Hepatocyte (in vitro differentiated cells): ENCODE measurements around the gene RGN. TPM values are rescaled to one million over a fixed set of nuclear protein-coding genes. Genes with fewer than 3 reads are reported as not detected.
"Not testable (repeated sequence)": the region's sequence is repeated elsewhere in the genome, so short reads cannot be mapped to it uniquely, and the experiment has no call there.

Experiments
- DNase-seq: peaks from one replicate; pipeline ENCODE4 v3.0.0-alpha.2; 2016; ENCODE audit warnings: low spot score
- H2AFZ ChIP-seq: fragments of 200-600 bp; sonication (generic); 2 replicates; pipeline ENCODE4 v1.6.0; 2016; ENCODE audit warnings: antibody characterized with exemption, mild to moderate bottlenecking
- H3K27ac ChIP-seq: fragments of 200-600 bp; sonication (generic); 2 replicates; pipeline ENCODE4 v1.5.1; 2016; ENCODE audit warnings: mild to moderate bottlenecking
- H3K27me3 ChIP-seq: fragments of 200-600 bp; sonication (generic); 2 replicates; pipeline ENCODE4 v1.6.1; 2016
- H3K36me3 ChIP-seq: fragments of 200-600 bp; sonication (generic); replicated peaks from 2 replicates; pipeline ENCODE4 v1.5.1; 2016; ENCODE audit warnings: low read depth; ENCODE audit not compliant: insufficient read depth
- H3K4me1 ChIP-seq: fragments of 200-600 bp; sonication (generic); 2 replicates; pipeline ENCODE4 v1.5.1; 2016; ENCODE audit warnings: mild to moderate bottlenecking, moderate library complexity; ENCODE audit not compliant: insufficient read depth
- H3K4me2 ChIP-seq: fragments of 200-600 bp; sonication (generic); 2 replicates; pipeline ENCODE4 v1.6.0; 2016
- H3K4me3 ChIP-seq: fragments of 200-600 bp; sonication (generic); 2 replicates; pipeline ENCODE4 v1.5.1; 2016; ENCODE audit warnings: mild to moderate bottlenecking
- H3K79me2 ChIP-seq: fragments of 200-600 bp; sonication (generic); 2 replicates; pipeline ENCODE4 v1.6.0; 2017; ENCODE audit warnings: mild to moderate bottlenecking
- H3K9me2 ChIP-seq: fragments of 200-600 bp; sonication (generic); replicated peaks from 2 replicates; pipeline ENCODE4 v1.6.0; 2017; ENCODE audit warnings: mild to moderate bottlenecking; ENCODE audit not compliant: insufficient read depth
- H3K9me3 ChIP-seq: fragments of 200-600 bp; sonication (generic); 2 replicates; pipeline ENCODE4 v1.5.1; 2016; ENCODE audit warnings: low read depth, mild to moderate bottlenecking
- H4K20me1 ChIP-seq: fragments of 200-600 bp; sonication (generic); 2 replicates; pipeline ENCODE4 v1.6.0; 2016; ENCODE audit warnings: mild to moderate bottlenecking; ENCODE audit not compliant: insufficient read depth, poor library complexity, severe bottlenecking
- EZH2 ChIP-seq: fragments of 200-600 bp; sonication (generic); IDR thresholded peaks from 2 replicates; pipeline ENCODE4 v1.6.1; 2016; ENCODE audit warnings: antibody characterized with exemption, mild to moderate bottlenecking, borderline replicate concordance
- EZH2phosphoT487 ChIP-seq: fragments of 200-600 bp; sonication (generic); IDR thresholded peaks from one replicate; pipeline ENCODE4 v1.6.1; 2018; ENCODE audit warnings: antibody characterized with exemption, mild to moderate bottlenecking, low read depth, moderate library complexity; ENCODE audit not compliant: unreplicated experiment, severe bottlenecking
- WGBS: methylation state at CpG from one replicate; pipeline ENCODE4 v1.1.6; 2016; ENCODE audit warnings: low lambda C conversion rate; ENCODE audit errors: missing lambda C conversion rate; 5-methylcytosine and 5-hydroxymethylcytosine counted together
- polyA plus RNA-seq: library from polyadenylated mRNA; unstranded; fragments of >200 nt; fragmentation: Nextera tagmentation; extraction: Ambion mirVana; gene quantifications from 2 replicates; pipeline ENCODE4 v1.2.1, GENCODE V29; 2016
- total RNA-seq: library from RNA; depleted of rRNA; stranded (reverse); fragments of >200 nt; gene quantifications from 2 replicates; pipeline ENCODE4 v1.2.3, GENCODE V29; 2014
- TF ChIP-seq, protein P1 (sequence below): fragments of 200-600 bp; sonication (generic); IDR thresholded peaks from 2 replicates; pipeline ENCODE4 v1.5.1; 2016; ENCODE audit warnings: antibody characterized with exemption, mild to moderate bottlenecking; ENCODE audit not compliant: poor library complexity

The RGN gene
- total and polyA plus RNA-seq, 2 experiments from 2014 or later, result 108 to 111 TPM

DNA sequence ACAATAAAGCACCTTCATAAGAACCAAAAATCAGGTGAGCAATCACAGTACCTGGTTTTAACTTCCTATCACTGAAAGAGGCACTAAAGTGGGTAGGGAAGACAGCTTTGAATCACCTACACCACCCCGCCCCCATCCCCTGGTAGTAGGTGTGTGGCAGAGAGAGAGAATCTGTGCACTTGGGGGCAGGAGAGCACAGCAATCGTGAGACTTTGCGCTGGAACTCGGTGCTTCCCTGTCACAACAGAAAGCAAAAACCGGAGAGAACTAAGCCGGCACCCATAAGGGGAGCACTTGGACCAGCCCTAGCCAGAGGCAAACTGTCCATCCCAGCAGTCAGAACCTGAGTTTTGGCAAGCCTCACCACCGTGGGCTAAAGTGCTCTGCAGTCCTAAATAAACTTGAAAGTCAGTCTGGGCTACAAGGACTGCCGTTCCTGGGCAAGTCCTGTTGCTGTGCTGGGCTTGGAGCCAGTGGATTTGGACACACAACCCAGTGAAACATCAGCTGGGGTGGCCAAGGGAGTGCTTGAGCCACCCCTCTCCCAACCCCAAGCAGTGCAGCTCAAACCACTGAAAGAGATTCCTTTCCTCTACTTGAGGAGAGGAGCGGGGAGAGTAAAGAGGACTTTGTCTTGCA lies 34.2 kb downstream of the RGN start:
- Histone ChIP-seq H3K9me3 (no peaks in the 10 kb centered on the region), H4K20me1 (no peaks in the 10 kb centered on the region), H3K4me2 (no peak overlapping the region), H3K27ac (no peak overlapping the region), H3K27me3 (no peaks in the 10 kb centered on the region), H3K9me2 (no peaks in the 10 kb centered on the region), H3K4me3 (no peak overlapping the region), H3K79me2 (no peaks in the 10 kb centered on the region), H2AFZ (no peak overlapping the region), H3K36me3 (no peaks in the 10 kb centered on the region), H3K4me1 (no peaks in the 10 kb centered on the region)
- TF ChIP-seq, protein P1, sequence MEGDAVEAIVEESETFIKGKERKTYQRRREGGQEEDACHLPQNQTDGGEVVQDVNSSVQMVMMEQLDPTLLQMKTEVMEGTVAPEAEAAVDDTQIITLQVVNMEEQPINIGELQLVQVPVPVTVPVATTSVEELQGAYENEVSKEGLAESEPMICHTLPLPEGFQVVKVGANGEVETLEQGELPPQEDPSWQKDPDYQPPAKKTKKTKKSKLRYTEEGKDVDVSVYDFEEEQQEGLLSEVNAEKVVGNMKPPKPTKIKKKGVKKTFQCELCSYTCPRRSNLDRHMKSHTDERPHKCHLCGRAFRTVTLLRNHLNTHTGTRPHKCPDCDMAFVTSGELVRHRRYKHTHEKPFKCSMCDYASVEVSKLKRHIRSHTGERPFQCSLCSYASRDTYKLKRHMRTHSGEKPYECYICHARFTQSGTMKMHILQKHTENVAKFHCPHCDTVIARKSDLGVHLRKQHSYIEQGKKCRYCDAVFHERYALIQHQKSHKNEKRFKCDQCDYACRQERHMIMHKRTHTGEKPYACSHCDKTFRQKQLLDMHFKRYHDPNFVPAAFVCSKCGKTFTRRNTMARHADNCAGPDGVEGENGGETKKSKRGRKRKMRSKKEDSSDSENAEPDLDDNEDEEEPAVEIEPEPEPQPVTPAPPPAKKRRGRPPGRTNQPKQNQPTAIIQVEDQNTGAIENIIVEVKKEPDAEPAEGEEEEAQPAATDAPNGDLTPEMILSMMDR, result no peak
- TF ChIP-seq EZH2phosphoT487 (no peak), EZH2 (no peak)
- no peak for DNase-seq
- WGBS, result 72% methylated on average over 9 of the region's 9 CpGs

DNA sequence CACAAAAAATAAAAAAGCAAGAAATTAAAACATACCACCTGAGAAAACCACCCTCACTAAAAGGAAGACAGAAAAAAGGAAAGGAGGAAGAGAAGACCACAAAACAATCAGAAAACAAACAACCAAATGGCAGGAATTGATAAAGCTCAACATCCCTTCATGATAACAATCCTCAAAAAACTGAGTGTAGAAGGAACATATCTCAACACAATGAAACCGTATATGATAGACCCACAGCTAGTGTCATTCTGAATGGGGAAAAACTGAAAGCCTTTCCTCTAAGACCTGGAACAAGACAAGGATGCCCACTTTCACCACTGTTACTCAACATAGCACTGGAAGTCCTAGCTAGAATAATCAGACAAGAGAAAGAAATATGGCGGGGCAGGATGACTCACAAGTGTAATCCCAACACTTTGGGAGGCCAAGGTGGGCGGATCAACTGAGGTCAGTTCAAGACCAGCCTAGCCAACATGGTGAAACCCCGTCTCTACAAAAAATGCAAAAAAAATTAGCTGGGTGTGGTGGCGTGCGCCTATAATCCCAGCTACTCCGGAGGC lies 38.4 kb downstream of the RGN start:
- WGBS, result 90% methylated on average over 7 of the region's 7 CpGs
- not testable (repeated sequence) for H3K79me2 ChIP-seq, H3K4me2 ChIP-seq, H4K20me1 ChIP-seq, H3K4me1 ChIP-seq, H3K9me2 ChIP-seq, H2AFZ ChIP-seq, H3K27me3 ChIP-seq, H3K4me3 ChIP-seq, H3K36me3 ChIP-seq, H3K9me3 ChIP-seq, H3K27ac ChIP-seq, DNase-seq

DNA sequence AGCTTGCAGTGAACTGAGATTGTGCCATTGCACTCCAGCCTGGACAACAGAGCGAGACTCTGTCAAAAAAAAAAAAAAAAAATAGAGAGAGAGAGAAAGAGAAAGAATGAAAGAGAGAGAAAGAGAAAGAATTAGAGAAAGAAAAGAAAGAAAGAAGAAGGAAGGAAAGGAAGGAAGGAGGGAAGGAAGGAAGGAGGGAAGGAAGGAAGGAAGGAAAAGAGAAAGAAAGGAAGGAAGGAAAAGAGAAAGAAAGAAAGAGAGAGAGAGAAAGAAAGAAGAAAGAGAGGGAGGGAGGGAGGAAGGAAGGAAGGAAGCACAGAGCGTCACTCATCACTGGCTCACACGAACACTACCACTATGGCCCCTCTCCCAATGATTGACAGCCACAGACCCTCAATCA lies 46.2 kb downstream of the RGN start:
- H4K20me1 ChIP-seq, H3K79me2 ChIP-seq, H3K4me3 ChIP-seq, H3K27ac ChIP-seq, H3K27me3 ChIP-seq, H3K9me3 ChIP-seq, H3K36me3 ChIP-seq, DNase-seq, H3K4me1 ChIP-seq, H2AFZ ChIP-seq, H3K4me2 ChIP-seq, H3K9me2 ChIP-seq: not testable (repeated sequence)
- WGBS, result 84% methylated on average over 3 of the region's 3 CpGs

DNA sequence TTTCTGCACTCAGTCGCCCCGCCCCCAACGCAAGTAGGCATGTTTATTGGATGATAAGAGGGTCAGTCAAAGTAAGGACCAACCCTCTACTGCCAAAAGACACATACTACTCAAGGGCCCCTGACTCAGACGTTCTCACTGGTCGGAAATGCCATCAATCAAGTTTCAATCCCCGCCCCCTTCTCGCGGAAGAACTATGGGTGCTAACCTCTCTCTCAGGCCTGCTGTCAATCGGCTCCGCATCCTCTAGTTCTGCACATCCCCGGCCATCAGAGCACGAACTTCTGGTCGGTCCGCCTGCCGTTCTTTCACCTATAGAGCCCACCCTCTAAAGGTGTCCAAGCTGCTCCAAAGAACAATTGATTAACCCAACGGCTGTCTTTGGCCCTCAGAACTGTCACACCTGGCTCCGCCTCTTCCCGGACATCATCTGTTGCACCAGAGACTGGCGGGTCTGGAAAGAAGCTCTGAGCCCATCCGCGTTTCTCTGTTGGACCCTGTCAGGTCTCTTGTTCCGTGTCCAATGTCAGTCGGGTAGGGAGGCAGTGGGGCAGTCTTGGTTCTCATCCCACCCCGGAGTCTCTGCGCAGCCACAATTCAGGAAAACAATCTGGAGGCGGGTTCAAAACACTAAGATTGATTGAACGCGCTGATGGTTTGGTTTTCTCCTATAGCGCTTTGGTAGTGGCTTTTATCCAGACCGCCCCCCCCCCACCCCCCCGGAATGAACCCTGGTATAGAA lies 51.1 kb downstream of the RGN start:
- H3K4me3 ChIP-seq, result peak overlapping the region; percentile 79
- peaks cover 5% of the 10 kb centered on the region for H3K79me2 ChIP-seq
- WGBS, result 50% methylated on average over 31 of the region's 31 CpGs
- no peaks in the 10 kb centered on the region for H3K9me3 ChIP-seq
- H3K9me2 ChIP-seq, result no peaks in the 10 kb centered on the region
- no peaks in the 10 kb centered on the region for H3K36me3 ChIP-seq
- peak overlapping the region; percentile 92 for H3K27ac ChIP-seq
- no peaks in the 10 kb centered on the region for H3K27me3 ChIP-seq
- no peaks in the 10 kb centered on the region for H4K20me1 ChIP-seq
- H3K4me1 ChIP-seq, result no peaks in the 10 kb centered on the region
- TF ChIP-seq EZH2phosphoT487, result no peak
- no peak for TF ChIP-seq EZH2
- TF ChIP-seq, protein P1, result no peak
- H3K4me2 ChIP-seq, result peak overlapping the region; percentile 77
- H2AFZ ChIP-seq, result peak overlapping the region; percentile 92
- DNase-seq, result peak; percentile 89
